ENCODE results near the gene INAFM2. TPM values are rescaled to one million over a fixed set of nuclear protein-coding genes. Genes with fewer than 3 reads are reported as not detected.

INAFM2 gene
- total RNA-seq, 1 donor from 2014 or later: 12.0 TPM

DNA sequence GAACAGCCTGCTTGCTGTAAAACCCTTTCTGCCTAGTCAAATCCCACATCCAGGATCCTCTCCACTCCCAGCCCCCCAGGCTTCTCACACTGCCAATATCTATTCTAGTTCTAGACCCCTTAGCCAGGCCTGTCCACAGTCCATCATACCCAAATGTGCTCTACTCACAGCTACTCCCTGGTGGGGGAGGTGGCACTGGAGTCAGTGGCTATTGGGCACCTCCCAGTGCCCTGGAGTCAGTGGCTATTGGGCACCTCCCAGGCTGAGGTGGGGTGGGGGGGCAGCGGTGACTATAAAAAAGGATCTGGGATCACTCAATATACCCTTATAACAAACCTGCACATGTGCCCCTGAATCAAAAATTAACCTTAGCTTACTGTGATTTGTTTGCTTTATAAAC, 33.8 kb downstream of the INAFM2 start:
- intact Hi-C loops (cut with micrococcal nuclease): loop anchor here (5.0 kb wide), 1 partner anchor 210 kb away; the partner anchor contains the start of genes CCDC32 and RPUSD2

DNA sequence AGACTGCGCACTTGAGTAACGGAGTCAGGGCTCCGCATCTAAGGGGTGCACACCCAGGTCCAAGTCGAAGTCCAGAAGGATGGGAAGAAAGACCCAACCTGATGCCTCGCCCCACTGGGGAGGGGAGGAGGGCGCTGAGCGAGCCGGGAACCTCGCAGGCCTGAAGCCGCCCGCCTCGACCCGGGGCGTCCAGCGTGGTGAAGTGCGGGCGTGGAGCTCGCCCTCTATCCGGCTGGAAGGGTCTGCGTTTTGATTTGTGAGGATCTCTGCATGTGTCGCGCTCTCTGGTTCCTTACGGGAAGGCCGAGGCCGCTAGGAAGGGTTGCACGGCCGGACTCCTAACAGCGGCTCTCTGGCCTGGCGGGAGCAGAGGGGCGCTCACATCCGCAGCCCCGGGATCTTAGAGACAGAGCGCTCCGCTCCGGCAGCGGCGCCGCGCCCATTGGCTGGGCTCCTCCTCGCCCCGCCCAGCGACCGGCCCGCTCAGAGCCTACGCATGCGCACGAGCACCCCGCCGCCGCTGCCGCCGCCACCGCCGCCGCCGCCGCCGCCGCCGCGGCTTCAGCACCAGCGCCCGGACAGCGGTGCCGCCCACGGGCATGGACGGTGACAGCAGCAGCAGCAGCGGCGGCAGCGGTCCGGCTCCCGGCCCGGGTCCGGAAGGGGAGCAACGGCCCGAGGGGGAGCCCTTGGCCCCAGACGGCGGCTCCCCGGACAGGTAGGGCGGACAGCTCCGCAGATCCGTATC, 34.4 kb downstream of the INAFM2 start, which contains the start of gene DISP2:
DISP2 (plus strand) TSS at position 497 of the 748 bp plus-strand sequence; CDS start at position 600, 103 bp downstream.
- intact Hi-C loops (cut with micrococcal nuclease): loop anchor here (1.0 to 5.0 kb wide), 5 partner anchors 10 to 209 kb away; partner anchors contain the start of genes CCDC32, INAFM2, KNSTRN and RPUSD2

DNA sequence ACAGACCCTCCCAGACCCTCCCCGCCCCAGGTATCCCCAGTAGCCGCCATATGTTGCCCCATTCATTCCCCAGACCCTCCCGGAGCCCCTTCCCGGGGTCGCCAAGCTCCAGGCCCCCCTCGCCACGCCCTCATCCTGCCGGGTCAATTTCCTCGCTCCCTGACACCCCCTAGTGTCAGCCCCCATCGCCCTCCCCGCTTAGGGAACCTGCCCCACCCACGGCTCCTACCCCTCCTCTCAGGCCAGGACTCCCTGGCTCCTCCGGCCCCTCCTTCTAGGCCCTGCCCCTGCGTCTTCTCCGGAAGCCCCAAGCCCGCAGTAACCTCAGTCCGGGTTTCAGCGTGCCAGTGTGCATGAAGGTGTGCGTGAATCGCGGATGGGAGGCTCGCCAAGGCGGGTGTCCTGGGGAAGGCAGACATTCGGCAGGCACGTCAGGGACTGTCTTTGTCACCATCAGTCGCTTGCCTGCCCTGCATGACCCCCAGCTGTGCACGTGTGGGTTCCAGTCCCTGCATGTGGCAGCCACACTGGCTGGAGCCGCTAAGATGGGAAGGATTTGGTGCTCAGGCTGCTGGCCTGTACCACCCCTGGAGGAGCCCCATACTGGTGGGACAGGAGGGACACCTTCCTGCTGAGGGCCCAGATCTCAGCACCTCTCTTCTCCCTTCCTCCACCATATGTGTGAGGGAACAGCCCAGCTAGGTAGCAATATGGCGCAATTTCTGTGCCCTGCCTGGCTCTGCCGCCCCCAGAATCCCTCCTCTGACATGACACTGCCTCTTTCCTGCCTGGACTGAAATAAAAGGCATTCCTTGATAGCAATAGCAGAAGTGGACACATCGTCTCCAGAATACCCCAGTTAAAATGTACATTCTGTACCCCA, 35.2 kb downstream of the INAFM2 start:
- intact Hi-C loops (cut with micrococcal nuclease): loop anchor here (1.0 to 5.0 kb wide), 5 partner anchors 10 to 209 kb away; partner anchors contain the start of genes CCDC32, INAFM2, KNSTRN and RPUSD2

DNA sequence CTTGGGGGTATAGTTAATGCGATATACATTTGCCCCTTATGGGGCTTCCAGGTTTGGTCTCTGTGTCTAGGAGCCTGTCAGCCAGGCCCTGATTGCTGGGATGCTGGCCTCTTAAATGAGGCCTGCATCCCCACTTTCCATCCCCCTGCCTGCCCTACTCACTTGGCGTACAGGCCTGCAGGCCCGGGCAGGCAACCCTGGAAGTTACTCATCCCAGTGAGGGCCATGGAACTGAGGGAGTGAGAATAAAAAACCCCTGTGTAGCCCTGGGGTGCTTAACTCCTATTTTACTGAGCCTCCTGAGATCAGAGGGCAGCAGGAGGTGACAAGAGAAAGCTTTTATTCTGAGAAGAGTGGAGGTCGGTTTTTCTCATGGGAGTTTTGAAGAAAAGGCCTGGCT, 36.5 kb downstream of the INAFM2 start:
- intact Hi-C loops (cut with micrococcal nuclease): no loop called here

DNA sequence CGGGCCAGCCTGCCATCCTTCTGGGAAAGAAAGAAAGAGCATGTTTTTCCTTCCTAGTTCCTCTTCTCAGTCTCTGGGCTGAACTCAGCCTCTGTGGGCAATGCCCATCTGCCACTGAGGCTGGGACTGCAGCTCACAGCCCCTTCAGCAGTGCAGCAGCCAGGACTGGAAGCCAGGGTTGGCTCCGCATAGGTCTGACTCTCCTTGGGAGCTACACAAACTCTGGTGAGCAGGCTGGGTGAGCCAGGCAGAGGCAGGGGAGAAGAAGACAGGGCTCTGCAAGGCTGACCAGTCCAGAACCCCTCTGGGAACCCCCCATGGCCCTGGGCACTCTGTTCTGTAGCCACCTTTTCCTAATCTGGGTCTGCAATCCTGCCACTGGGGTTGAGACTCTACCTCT, 38.1 kb downstream of the INAFM2 start:
- intact Hi-C loops (cut with micrococcal nuclease): no loop called here

DNA sequence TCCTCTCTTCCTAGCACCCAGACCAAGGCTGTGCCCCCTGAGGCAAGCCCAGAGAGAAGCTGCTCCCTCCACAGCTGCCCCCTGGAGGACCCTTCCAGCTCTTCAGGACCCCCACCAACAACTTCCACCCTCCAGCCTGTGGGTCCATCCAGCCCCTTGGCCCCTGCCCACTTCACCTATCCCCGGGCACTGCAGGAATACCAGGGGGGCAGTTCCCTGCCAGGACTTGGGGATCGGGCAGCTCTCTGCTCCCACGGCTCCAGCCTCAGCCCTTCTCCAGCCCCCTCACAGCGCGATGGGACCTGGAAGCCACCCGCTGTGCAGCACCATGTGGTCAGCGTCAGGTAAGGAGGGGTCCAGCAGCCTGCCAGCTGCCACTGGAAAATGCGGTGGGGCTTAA, 40.1 kb downstream of the INAFM2 start:
- intact Hi-C loops (cut with micrococcal nuclease): no loop called here

DNA sequence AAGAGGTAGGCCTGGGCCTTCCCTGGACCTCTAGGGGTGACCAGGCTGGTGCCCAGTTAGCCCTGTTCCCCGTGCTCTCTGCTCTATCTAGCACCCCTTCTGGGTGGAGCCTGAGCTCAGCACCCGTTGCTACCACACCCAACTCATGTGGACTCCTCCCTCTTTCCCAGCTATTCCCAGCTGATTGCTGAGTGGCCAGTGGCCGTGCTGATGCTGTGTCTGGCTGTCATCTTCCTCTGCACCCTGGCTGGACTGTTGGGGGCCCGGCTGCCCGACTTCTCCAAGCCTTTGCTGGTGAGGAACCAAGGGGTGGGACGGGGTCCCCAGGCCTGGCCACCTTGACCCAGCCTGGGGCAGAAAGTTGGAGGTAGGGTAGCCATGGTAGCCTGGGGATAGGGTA, 40.8 kb downstream of the INAFM2 start:
- intact Hi-C loops (cut with micrococcal nuclease): no loop called here

DNA sequence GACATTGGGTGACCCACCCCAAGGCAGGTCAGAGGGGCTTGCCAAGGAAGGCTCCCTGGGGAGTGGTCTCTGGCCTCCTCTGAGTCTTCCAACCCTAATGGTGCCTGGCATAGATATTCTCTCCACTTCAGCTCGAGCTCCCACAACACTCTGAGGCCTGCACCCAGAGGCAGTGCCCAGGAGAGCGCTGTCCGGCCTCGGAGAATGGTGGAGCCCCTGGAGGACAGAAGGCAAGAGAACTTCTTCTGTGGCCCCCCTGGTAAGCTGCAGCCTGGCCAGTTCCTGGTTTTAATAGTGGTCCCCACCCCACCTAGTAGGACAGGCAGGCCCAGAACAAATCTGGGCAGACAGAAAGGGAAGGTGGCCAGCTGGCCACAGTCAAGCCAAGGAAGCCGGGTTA, 41.5 kb downstream of the INAFM2 start:
- intact Hi-C loops (cut with micrococcal nuclease): loop anchor here (5.0 kb wide), 1 partner anchor 142 kb away; no protein-coding TSS in a partner anchor

DNA sequence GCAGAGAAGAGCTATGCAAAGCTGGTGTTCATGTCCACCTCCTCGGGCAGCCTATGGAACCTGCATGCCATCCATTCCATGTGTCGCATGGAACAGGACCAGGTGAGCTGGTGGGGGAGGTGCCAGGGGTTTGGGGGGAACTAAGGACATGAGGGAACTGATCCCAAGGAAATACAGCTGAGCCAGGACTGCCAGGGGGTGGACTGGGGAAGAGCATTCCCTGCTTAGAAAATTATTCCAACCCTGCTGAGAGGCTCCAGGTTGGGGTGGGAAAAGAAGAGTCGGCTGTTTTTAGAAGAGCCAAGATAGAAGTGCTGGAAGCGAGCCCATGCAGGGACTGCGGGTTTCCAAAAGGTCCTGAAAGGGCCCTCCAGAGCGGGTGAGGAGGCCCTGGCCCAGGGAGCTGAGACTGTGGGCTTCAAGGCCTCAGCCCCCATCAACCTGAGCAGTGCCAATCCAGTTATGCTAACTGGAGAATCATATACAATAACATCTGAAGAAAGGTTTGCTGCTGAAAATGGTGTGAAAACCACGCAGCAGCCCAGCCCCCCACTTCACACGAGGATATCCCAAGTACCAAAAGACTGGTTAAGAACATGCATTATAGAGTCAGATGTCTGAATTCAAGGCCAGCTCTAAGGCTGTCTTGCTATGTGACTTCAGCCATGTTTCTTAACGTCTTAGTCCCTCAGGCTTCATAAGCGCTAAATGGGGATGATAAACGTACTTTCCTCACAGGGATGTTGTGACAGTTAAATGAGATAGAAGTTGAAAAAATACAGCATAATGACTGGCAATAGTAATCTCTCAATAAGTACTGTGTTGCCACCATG, 42.3 kb downstream of the INAFM2 start:
- intact Hi-C loops (cut with micrococcal nuclease): loop anchor here (5.0 kb wide), 1 partner anchor 141 kb away; no protein-coding TSS in a partner anchor

DNA sequence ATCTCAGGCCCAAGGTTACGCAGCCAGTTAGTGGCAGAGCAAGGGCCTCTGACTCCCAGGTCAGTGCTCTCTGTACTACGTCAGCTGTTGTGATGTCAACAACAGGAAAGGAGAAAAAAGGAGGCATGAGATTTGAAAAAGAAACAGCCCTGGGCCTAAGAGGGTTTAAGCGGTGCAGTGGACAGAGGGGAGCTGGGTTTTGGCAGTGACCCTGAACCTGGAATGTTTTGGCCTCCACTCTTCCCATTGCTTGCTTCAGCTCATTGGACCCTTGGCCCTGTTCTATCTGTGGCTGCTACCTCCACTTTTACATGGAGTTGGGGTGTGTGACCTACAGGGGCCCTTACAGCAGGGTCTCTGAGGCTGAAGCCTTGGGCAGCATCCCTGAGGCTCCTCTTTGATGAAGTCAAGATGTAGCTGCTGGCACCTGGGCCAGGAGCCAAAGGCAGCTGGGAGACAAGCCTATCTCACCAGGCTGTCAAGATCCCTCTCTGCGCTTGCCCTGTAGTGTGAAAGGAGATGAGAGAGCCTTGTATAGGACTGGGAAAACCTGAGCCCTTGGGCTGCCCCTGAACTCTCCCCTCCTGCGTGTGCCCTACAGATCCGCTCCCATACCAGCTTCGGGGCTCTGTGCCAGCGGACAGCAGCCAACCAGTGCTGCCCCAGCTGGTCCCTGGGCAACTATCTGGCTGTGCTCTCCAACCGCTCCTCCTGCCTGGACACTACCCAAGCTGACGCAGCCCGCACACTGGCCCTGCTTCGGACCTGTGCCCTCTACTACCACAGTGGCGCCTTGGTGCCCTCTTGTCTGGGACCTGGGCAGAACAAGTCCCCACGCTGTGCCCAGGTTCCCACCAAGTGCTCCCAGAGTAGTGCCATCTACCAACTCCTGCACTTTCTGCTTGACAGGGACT, 43.2 kb downstream of the INAFM2 start:
- intact Hi-C loops (cut with micrococcal nuclease): loop anchor here (5.0 kb wide), 1 partner anchor 141 kb away; no protein-coding TSS in a partner anchor

DNA sequence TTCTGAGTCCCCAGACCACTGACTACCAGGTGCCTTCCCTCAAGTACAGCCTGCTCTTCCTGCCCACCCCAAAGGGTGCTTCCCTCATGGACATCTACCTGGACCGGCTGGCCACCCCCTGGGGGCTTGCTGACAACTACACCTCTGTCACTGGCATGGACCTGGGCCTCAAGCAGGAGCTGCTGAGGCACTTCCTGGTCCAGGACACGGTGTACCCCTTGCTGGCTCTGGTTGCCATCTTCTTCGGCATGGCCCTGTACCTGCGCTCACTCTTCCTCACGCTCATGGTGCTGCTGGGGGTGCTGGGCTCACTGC, 43.8 kb downstream of the INAFM2 start:
- intact Hi-C loops (cut with micrococcal nuclease): loop anchor here (5.0 kb wide), 1 partner anchor 140 kb away; no protein-coding TSS in a partner anchor

DNA sequence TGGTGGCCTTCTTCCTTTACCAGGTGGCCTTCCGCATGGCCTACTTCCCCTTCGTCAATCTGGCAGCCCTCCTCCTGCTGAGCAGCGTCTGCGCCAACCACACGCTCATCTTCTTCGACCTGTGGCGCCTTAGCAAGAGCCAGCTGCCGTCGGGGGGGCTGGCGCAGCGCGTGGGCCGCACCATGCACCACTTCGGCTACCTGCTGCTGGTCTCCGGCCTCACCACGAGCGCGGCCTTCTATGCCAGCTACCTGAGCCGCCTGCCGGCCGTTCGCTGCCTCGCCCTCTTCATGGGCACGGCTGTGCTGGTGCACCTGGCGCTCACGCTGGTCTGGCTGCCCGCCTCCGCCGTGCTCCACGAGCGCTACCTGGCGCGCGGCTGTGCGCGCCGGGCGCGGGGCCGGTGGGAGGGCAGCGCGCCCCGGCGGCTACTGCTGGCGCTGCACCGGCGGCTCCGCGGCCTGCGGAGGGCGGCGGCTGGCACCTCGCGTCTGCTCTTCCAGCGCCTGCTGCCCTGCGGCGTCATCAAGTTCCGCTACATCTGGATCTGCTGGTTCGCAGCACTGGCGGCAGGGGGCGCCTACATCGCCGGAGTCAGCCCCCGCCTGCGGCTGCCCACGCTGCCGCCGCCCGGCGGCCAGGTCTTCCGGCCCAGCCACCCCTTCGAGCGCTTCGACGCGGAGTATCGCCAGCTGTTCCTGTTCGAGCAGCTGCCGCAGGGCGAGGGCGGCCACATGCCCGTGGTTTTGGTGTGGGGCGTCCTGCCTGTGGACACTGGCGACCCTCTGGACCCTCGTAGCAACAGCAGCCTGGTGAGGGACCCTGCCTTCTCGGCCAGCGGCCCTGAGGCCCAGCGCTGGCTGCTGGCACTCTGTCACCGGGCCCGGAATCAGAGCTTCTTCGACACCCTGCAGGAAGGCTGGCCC, 44.5 kb downstream of the INAFM2 start:
- intact Hi-C loops (cut with micrococcal nuclease): loop anchor here (1.0 to 5.0 kb wide), 7 partner anchors 10 to 139 kb away; partner anchors contain the start of genes DISP2, INAFM2, IVD and KNSTRN

DNA sequence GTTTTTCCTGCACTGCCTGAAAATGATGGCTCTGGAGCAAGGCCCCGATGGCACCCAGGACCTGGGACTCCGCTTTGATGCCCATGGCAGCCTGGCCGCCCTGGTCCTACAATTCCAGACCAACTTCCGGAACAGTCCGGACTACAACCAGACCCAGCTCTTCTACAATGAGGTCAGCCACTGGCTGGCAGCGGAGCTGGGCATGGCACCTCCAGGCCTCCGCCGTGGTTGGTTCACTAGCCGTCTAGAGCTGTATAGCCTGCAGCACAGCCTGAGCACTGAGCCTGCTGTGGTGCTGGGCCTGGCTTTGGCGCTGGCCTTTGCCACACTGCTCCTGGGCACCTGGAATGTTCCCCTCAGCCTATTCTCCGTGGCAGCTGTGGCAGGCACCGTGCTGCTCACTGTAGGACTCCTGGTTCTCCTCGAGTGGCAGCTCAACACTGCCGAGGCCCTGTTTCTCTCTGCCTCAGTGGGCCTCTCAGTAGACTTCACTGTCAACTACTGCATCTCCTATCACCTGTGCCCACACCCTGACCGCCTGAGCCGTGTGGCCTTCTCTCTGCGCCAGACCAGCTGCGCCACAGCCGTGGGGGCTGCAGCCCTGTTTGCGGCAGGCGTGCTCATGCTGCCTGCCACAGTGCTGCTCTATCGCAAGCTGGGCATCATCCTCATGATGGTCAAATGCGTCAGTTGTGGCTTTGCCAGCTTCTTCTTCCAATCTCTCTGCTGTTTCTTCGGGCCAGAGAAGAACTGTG, 45.4 kb downstream of the INAFM2 start:
- intact Hi-C loops (cut with micrococcal nuclease): loop anchor here (1.0 to 5.0 kb wide), 7 partner anchors 11 to 138 kb away; partner anchors contain the start of genes DISP2, INAFM2, IVD and KNSTRN

DNA sequence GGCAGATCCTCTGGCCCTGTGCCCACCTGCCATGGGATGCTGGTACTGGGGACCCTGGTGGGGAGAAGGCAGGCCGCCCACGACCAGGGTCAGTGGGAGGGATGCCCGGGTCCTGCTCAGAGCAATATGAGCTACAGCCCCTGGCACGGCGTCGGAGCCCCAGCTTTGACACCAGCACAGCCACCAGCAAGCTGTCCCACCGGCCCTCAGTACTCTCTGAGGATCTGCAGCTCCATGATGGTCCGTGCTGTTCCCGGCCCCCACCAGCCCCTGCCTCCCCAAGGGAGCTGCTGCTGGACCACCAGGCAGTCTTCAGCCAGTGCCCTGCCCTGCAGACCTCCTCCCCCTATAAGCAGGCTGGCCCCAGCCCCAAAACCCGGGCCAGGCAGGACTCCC, 46.0 kb downstream of the INAFM2 start:
- intact Hi-C loops (cut with micrococcal nuclease): loop anchor here (2.0 to 5.0 kb wide), 2 partner anchors 35 to 138 kb away; partner anchors contain the start of gene IVD

DNA sequence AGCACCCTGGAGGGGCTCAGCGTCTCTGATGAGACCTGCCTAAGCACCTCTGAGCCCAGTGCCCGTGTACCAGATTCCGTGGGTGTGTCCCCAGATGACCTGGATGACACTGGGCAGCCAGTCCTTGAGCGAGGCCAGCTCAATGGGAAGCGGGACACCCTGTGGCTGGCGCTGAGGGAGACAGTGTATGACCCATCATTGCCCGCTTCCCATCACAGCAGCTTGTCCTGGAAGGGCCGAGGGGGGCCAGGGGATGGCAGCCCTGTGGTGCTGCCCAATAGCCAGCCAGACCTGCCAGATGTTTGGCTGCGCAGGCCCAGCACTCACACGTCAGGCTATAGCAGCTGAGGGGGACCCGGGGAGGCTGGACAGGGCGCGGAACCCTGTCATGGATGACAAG, 46.5 kb downstream of the INAFM2 start:
- intact Hi-C loops (cut with micrococcal nuclease): loop anchor here (2.0 to 5.0 kb wide), 2 partner anchors 35 to 137 kb away; partner anchors contain the start of gene IVD

DNA sequence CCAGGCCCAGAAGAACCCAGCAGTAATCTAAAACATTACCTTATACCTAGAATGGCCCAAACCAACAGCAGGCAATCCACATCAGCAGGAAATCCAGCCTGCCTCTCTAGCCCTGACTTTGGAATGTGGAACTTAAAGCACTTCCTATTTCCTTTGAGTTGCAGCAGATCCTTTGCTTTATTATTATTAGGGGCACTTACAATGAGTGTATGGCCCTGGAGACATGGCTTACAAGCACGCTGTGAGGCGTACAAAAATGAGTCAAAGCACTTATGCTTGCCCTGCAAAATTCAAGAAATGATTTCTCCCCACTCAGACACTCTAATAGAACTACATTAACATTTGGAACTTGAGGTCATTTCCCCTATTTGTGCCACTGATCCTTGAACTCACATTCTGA, 49.5 kb downstream of the INAFM2 start:
- intact Hi-C loops (cut with micrococcal nuclease): no loop called here

All from T-helper 1 cell treated with Interleukin-12 subunit alpha and Interleukin-12 subunit beta and Interleukin-4 antibody, amounts not matched to agents 30 ng/mL and 1 ng/mL, for 36 hours (primary cell).